GM13976 (cell line): ENCODE results near the gene NBEA.

Experiments
- DNase-seq: peaks from one replicate; pipeline ENCODE4 v3.0.0; 2012; ENCODE audit warnings: low spot score
- CTCF ChIP-seq: IDR thresholded peaks from 2 replicates; pipeline ENCODE4 v1.5.1; 2012; ENCODE audit warnings: borderline replicate concordance, mild to moderate bottlenecking; ENCODE audit not compliant: insufficient read depth; ENCODE audit errors: extremely low read depth, missing control alignments, control extremely low read depth
- in situ Hi-C: fragments of 300-500 bp; cut with MboI; formaldehyde crosslinking; loops from one replicate; pipeline ENCODE4 v1.12.0; 2022; ENCODE audit warnings: low sequenced_read_pairs, mixed read lengths, inconsistent platforms; ENCODE audit not compliant: unreplicated experiment

NBEA gene

GRCh38 chr13:35549481-35549880 is 607.4 kb downstream of the NBEA start:
- DNase-seq: no peak
- in situ Hi-C loops: no loop called here
- no peak for TF ChIP-seq CTCF

GRCh38 chr13:35552172-35552844 is 610.2 kb downstream of the NBEA start:
- no peak for DNase-seq
- in situ Hi-C loops: no loop called here
- no peak for TF ChIP-seq CTCF

- TF ChIP-seq CTCF: no peak
- DNase-seq: no peak
- in situ Hi-C loops: no loop called here
Measured at GRCh38 chr13:35554972-35555623, 613.0 kb downstream of the NBEA start.

GRCh38 chr13:35557475-35557874 is 615.4 kb downstream of the NBEA start:
- no peak for DNase-seq
- in situ Hi-C loops: no loop called here
- TF ChIP-seq CTCF: no peak

- no peak for DNase-seq
- no peak for TF ChIP-seq CTCF
- in situ Hi-C loops: no loop called here
Measured at GRCh38 chr13:35561540-35561939, 619.5 kb downstream of the NBEA start.

- TF ChIP-seq CTCF: no peak
- in situ Hi-C loops: no loop called here
- no peak for DNase-seq
Measured at GRCh38 chr13:35565273-35565672, 623.2 kb downstream of the NBEA start.
